H1 (cell line): Measurements from ENCODE around the gene SMAD1.

Source experiments
- E2F6 ChIP-seq: IDR thresholded peaks from 2 replicates; pipeline ENCODE4 v1.6.1; 2012; ENCODE audit warnings: inconsistent platforms
- EZH2 ChIP-seq: fragments of 200-600 bp; sonication (generic); IDR thresholded peaks from 2 replicates; pipeline ENCODE4 v1.7.1; 2012; ENCODE audit warnings: low read depth, mild to moderate bottlenecking, moderate library complexity, low read length, inconsistent platforms; ENCODE audit not compliant: severe bottlenecking
- ZNF274 ChIP-seq: IDR thresholded peaks from 2 replicates; pipeline ENCODE4 v1.7.0; 2012; ENCODE audit warnings: low read length, borderline replicate concordance; ENCODE audit errors: extremely low read depth

- TF ChIP-seq EZH2 (no peak), ZNF274 (no peak), E2F6 (no peak)
Measured at GRCh38 chr4:145487631-145488030, 6.0 kb downstream of the SMAD1 start.
